Body of pancreas (tissue), 4 donors: ENCODE results near the gene GGN. TPM values are rescaled to one million over a fixed set of nuclear protein-coding genes. Genes with fewer than 3 reads are reported as not detected.
"Not testable (repeated sequence)": the region's sequence is repeated elsewhere in the genome, so short reads cannot be mapped to it uniquely, and the experiment has no call there.

Experiments used
- ATAC-seq: fragments of 150-250 bp; one replicate; pipeline ENCODE4 v1.9.1; 2016
- DNase-seq, 4 donors: peaks; one replicate each; pipeline ENCODE4 v3.0.0-alpha.2; 2019
- H3K27ac ChIP-seq, 4 donors: fragments of 200-600 bp; sonication (generic); 1 replicate in 3 of 4; 2 replicates in 1 of 4; pipeline versions ENCODE4 v1.5.1 to v1.6.1; 2016 to 2019; ENCODE audit warnings: mild to moderate bottlenecking in 1 of 4, mixed read lengths in 1 of 4, moderate library complexity in 1 of 4
- H3K27me3 ChIP-seq, 2 donors: fragments of 200-600 bp; sonication (generic); one replicate each; pipeline ENCODE4 v1.6.0; 2016; ENCODE audit warnings: mild to moderate bottlenecking in 1 of 2
- H3K36me3 ChIP-seq, 2 donors: fragments of 200-600 bp; sonication (generic); replicated peaks in 1 of 2; 2 replicates each; pipeline ENCODE4 v1.5.1; 2016; ENCODE audit warnings: low read depth in 2 of 2; ENCODE audit not compliant: insufficient read depth in 1 of 2
- H3K4me1 ChIP-seq: fragments of 200-600 bp; sonication (generic); one replicate; pipeline ENCODE4 v1.6.0; 2016
- H3K4me3 ChIP-seq, 2 donors: fragments of 200-600 bp; sonication (generic); 1 replicate in 1 of 2; 2 replicates in 1 of 2; pipeline ENCODE4 v1.5.1; 2016 to 2019
- H3K9me3 ChIP-seq, 3 donors: fragments of 200-600 bp; sonication (generic); 1 replicate in 2 of 3; 2 replicates in 1 of 3; pipeline ENCODE4 v1.5.1; 2016
- CTCF ChIP-seq, 7 experiments: fragments of 450-650 bp in 4 of 7; fragments of 200-600 bp in 3 of 7; sonication (generic) in 3 of 7; IDR thresholded peaks; one replicate each; pipeline ENCODE4 v1.5.1; 2016 to 2019; ENCODE audit warnings: antibody characterized with exemption in 7 of 7
- POLR2A ChIP-seq, 3 donors: fragments of 450-650 bp; IDR thresholded peaks; one replicate each; pipeline ENCODE4 v1.6.1; 2016; ENCODE audit warnings: antibody characterized with exemption in 3 of 3, mild to moderate bottlenecking in 2 of 3
- WGBS, 2 donors: methylation state at CpG; one replicate each; pipeline ENCODE4 v1.1.5; 2017; 5-methylcytosine and 5-hydroxymethylcytosine counted together
- intact Hi-C: fragments of 100-400 bp; cut with DNase I; formaldehyde crosslinking; loops from one replicate; pipeline ENCODE4 v1.15.1; 2023
- total RNA-seq, 2 donors: library from RNA; depleted of rRNA; stranded (reverse); fragments of >200 nt; gene quantifications; one replicate each; pipeline ENCODE4 v1.1.0, GENCODE V29; 2016

Gene GGN
- total RNA-seq, 2 donors from 2014 or later, result 0.78 TPM; not detected in 1

- Histone ChIP-seq H3K36me3 (no peaks in the 10 kb centered on the region), H3K27me3 (no peaks in the 10 kb centered on the region), H3K4me1 (peaks cover 15% of the 10 kb centered on the region), H3K27ac (no peak overlapping the region), H3K4me3 (no peak overlapping the region), H3K9me3 (no peaks in the 10 kb centered on the region)
- no peak for TF ChIP-seq POLR2A (IDR thresholded peaks at IDR 0.05)
- no peak for TF ChIP-seq CTCF (IDR thresholded peaks at IDR 0.05)
- no peak for ATAC-seq
- 72 to 77% methylated on average over 6 of the region's 6 CpGs for WGBS, 2 donors
- intact Hi-C loops, result loop anchor here (5.0 kb wide), 1 partner anchor 34 kb away; the partner anchor contains the start of gene CATSPERG
- no peak for DNase-seq
These were observed 16.8 kb downstream of the GGN start for GRCh38 chr19:38371081-38371480.

- no peaks in the 10 kb centered on the region for H3K27me3 ChIP-seq
- intact Hi-C loops, result loop anchor here (5.0 kb wide), 1 partner anchor 33 kb away; the partner anchor contains the start of gene CATSPERG
- DNase-seq (no peak), ATAC-seq (no peak)
- no peaks in the 10 kb centered on the region for H3K9me3 ChIP-seq
- H3K4me1 ChIP-seq, result peaks cover 8% of the 10 kb centered on the region
- no peak overlapping the region for H3K4me3 ChIP-seq
- H3K36me3 ChIP-seq, result no peaks in the 10 kb centered on the region
- TF ChIP-seq POLR2A (IDR thresholded peaks at IDR 0.05) (no peak), CTCF (IDR thresholded peaks at IDR 0.05) (no peak)
- no peak overlapping the region for H3K27ac ChIP-seq
- 56 to 65% methylated on average over 12 of the region's 12 CpGs for WGBS, 2 donors
These were observed 17.5 kb downstream of the GGN start for GRCh38 chr19:38370299-38370698.

GRCh38 chr19:38369584-38369983 is 18.2 kb downstream of the GGN start:
- Histone ChIP-seq H3K27me3 (no peaks in the 10 kb centered on the region), H3K9me3 (no peaks in the 10 kb centered on the region), H3K4me3 (no peak overlapping the region), H3K4me1 (peaks cover 5% of the 10 kb centered on the region), H3K27ac (no peak overlapping the region), H3K36me3 (no peaks in the 10 kb centered on the region)
- ATAC-seq (no peak), DNase-seq (no peak)
- TF ChIP-seq CTCF (IDR thresholded peaks at IDR 0.05), result no peak
- no peak for TF ChIP-seq POLR2A (IDR thresholded peaks at IDR 0.05)
- WGBS, 2 donors, result 72 to 77% methylated on average over 2 of the region's 2 CpGs
- intact Hi-C loops, result no loop called here

- Histone ChIP-seq H3K4me1 (peaks cover 9% of the 10 kb centered on the region), H3K36me3 (no peaks in the 10 kb centered on the region), H3K4me3 (no peak overlapping the region), H3K27me3 (no peaks in the 10 kb centered on the region), H3K9me3 (no peaks in the 10 kb centered on the region), H3K27ac (no peak overlapping the region)
- DNase-seq (no peak), ATAC-seq (no peak)
- 52 to 58% methylated on average over 12 of the region's 12 CpGs for WGBS, 2 donors
- TF ChIP-seq POLR2A (IDR thresholded peaks at IDR 0.05) (no peak), CTCF (IDR thresholded peaks at IDR 0.05) (no peak)
- intact Hi-C loops, result no loop called here
These were observed 20.8 kb downstream of the GGN start for GRCh38 chr19:38367041-38367440.

GRCh38 chr19:38362946-38363688 is 24.7 kb downstream of the GGN start:
- 59 to 71% methylated on average over 14 of the region's 16 CpGs for WGBS, 2 donors
- H3K36me3 ChIP-seq, DNase-seq, ATAC-seq, H3K27ac ChIP-seq, H3K9me3 ChIP-seq, H3K4me3 ChIP-seq, H3K27me3 ChIP-seq, intact Hi-C loops: not testable (repeated sequence)
- peaks cover 15% of the 10 kb centered on the region for H3K4me1 ChIP-seq
